Fibroblast of the conjunctiva (primary cell): Measurements from ENCODE around the gene TADA2B.
"Not testable (repeated sequence)": the region's sequence is repeated elsewhere in the genome, so short reads cannot be mapped to it uniquely, and the experiment has no call there.

Experiments used
- DNase-seq: peaks from one replicate; pipeline ENCODE4 v3.0.0-alpha.2; 2010; ENCODE audit warnings: low read depth

The TADA2B gene

GRCh38 chr4:7059662-7060061 lies 16.5 kb downstream of the TADA2B start:
- no peak for DNase-seq

- no peak for DNase-seq
Observed at GRCh38 chr4:7060346-7061150, 17.4 kb downstream of the TADA2B start.

GRCh38 chr4:7061815-7062214 lies 18.6 kb downstream of the TADA2B start:
- DNase-seq: no peak

GRCh38 chr4:7062816-7063215 lies 19.6 kb downstream of the TADA2B start:
- DNase-seq: no peak

- no peak for DNase-seq
Observed at GRCh38 chr4:7063362-7063761, 20.2 kb downstream of the TADA2B start.

- no peak for DNase-seq
Observed at GRCh38 chr4:7066006-7066405, 22.8 kb downstream of the TADA2B start.

GRCh38 chr4:7066493-7066892 lies 23.3 kb downstream of the TADA2B start:
- no peak for DNase-seq

- no peak for DNase-seq
Observed at GRCh38 chr4:7067126-7067451, 23.9 kb downstream of the TADA2B start.

GRCh38 chr4:7067452-7068278 lies 24.5 kb downstream of the TADA2B start, which contains the start of gene GRPEL1:
Gene GRPEL1 (minus strand): TSS chr4:7068064. CDS start chr4:7068032, 32 bp downstream.
- DNase-seq: peak; percentile 99

GRCh38 chr4:7068279-7068842 lies 25.2 kb downstream of the TADA2B start:
- no peak for DNase-seq

- no peak for DNase-seq
Observed at GRCh38 chr4:7068883-7069282, 25.7 kb downstream of the TADA2B start.

- DNase-seq: peak; percentile 37
Observed at GRCh38 chr4:7070729-7071511, 27.7 kb downstream of the TADA2B start.

GRCh38 chr4:7073059-7073458 lies 29.9 kb downstream of the TADA2B start:
- no peak for DNase-seq

- no peak for DNase-seq
Observed at GRCh38 chr4:7073526-7074390, 30.6 kb downstream of the TADA2B start.

- no peak for DNase-seq
Observed at GRCh38 chr4:7074426-7074825, 31.3 kb downstream of the TADA2B start.

GRCh38 chr4:7075962-7076695 lies 33.0 kb downstream of the TADA2B start:
- no peak for DNase-seq

- DNase-seq: no peak
Observed at GRCh38 chr4:7076696-7077082, 33.5 kb downstream of the TADA2B start.

- no peak for DNase-seq
Observed at GRCh38 chr4:7077371-7077770, 34.2 kb downstream of the TADA2B start.

- no peak for DNase-seq
Observed at GRCh38 chr4:7078025-7078424, 34.9 kb downstream of the TADA2B start.

GRCh38 chr4:7079483-7079882 lies 36.3 kb downstream of the TADA2B start:
- not testable (repeated sequence) for DNase-seq
